SH-SY5Y (cell line): ENCODE data around the gene SLC25A48.

Experiments
- GATA2 ChIP-seq: IDR thresholded peaks from 2 replicates; pipeline ENCODE4 v1.6.1; 2011; ENCODE audit warnings: mild to moderate bottlenecking, low read depth, low read length
- GATA3 ChIP-seq: IDR thresholded peaks from 2 replicates; pipeline ENCODE4 v1.6.1; 2011; ENCODE audit warnings: low read depth, mild to moderate bottlenecking, low read length, moderate library complexity

- TF ChIP-seq GATA3 (no peak), GATA2 (no peak)
These were observed 15.8 kb downstream of the SLC25A48 start for GRCh38 chr5:135850231-135850630.
